ENCODE measurements around the gene RUBCN. TPM values are rescaled to one million over a fixed set of nuclear protein-coding genes. Genes with fewer than 3 reads are reported as not detected.

RUBCN gene
- total RNA-seq (10 to 100 TPM; 22.9 to 53.4 (median 36.9) TPM), polyA plus RNA-seq (10 to 100 TPM; 14.9 to 38.5 TPM)
- long read RNA-seq, donor 1, partial matches to known transcripts, result 1 of 8 reads
- long read RNA-seq, donor 1, other reads (novel, unspliced or antisense), result 4 of 8 reads
- long read RNA-seq, donor 2, partial matches to known transcripts, result 7 of 18 reads
- long read RNA-seq, donor 2, other reads (novel, unspliced or antisense), result 10 of 18 reads
- long read RNA-seq, donor 3, partial matches to known transcripts, result 3 of 18 reads
- long read RNA-seq, donor 3, other reads (novel, unspliced or antisense), result 12 of 18 reads

- H3K36me3 ChIP-seq, result peaks cover 0 to 8% (median 0%) of the 10 kb centered on the region in 9 donors
- peaks cover 4 to 34% (median 17%) of the 10 kb centered on the region in 12 donors for H3K4me1 ChIP-seq
- 0 to 1% (median 0%) methylated on average over 31 to 92 of the region's 92 CpGs for WGBS, 4 donors
Observed at GRCh38 chr3:197736491-197737318, at the start of gene RUBCN. Gene RUBCN, minus strand, starts transcription at chr3:197736904. Its CDS starts 185 bp downstream, at chr3:197736719.

GRCh38 chr3:197784019-197784585 lies 47.4 kb upstream of the RUBCN start:
- WGBS, 4 donors, result 94 to 98% (median 96%) methylated on average over 7 of the region's 7 CpGs
- H3K27me3 ChIP-seq, result no peaks in the 10 kb centered on the region
- DNase-seq (no peak), ATAC-seq (no peak)
- H3K4me1 ChIP-seq, result no peaks in the 10 kb centered on the region
- H3K4me3 ChIP-seq, result no peak overlapping the region
- H3K9me3 ChIP-seq, result no peaks in the 10 kb centered on the region
- H3K27ac ChIP-seq, result no peak overlapping the region
- TF ChIP-seq POLR2A (IDR thresholded peaks at IDR 0.05), result no peak
- TF ChIP-seq, protein P1, sequence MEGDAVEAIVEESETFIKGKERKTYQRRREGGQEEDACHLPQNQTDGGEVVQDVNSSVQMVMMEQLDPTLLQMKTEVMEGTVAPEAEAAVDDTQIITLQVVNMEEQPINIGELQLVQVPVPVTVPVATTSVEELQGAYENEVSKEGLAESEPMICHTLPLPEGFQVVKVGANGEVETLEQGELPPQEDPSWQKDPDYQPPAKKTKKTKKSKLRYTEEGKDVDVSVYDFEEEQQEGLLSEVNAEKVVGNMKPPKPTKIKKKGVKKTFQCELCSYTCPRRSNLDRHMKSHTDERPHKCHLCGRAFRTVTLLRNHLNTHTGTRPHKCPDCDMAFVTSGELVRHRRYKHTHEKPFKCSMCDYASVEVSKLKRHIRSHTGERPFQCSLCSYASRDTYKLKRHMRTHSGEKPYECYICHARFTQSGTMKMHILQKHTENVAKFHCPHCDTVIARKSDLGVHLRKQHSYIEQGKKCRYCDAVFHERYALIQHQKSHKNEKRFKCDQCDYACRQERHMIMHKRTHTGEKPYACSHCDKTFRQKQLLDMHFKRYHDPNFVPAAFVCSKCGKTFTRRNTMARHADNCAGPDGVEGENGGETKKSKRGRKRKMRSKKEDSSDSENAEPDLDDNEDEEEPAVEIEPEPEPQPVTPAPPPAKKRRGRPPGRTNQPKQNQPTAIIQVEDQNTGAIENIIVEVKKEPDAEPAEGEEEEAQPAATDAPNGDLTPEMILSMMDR (IDR thresholded peaks at IDR 0.05), result no peak
- intact Hi-C loops (cut with DNase I), result no loop called here
- H3K36me3 ChIP-seq, result peaks cover 0 to 79% (median 65%) of the 10 kb centered on the region in 9 donors

More at GRCh38 chr3:197736491-197737318, at the start of gene RUBCN:
- peak in 1 of 2 donors; percentile 85 for TF ChIP-seq POLR2A (IDR thresholded peaks at IDR 0.05)
- TF ChIP-seq, protein P1 (IDR thresholded peaks at IDR 0.05), result peak in 1 of 12 donors; percentile 16
- intact Hi-C loops (cut with DNase I), result loop anchor here in 2 of 10 donors (1.0 to 2.0 kb wide), 2 partner anchors 24 kb away; no protein-coding TSS in a partner anchor
- Histone ChIP-seq H3K27ac (peak within 1 kb of the TSS; percentile 61 to 94 (median 89)), H3K9me3 (no peaks in the 10 kb centered on the region), H3K4me3 (peak within 1 kb of the TSS; percentile 84 to 99 (median 92)), H3K27me3 (no peaks in the 10 kb centered on the region)
- DNase-seq (peak; percentile 96 to 97 (median 97)), ATAC-seq (peak; percentile 98 to 99 (median 99))

DNA sequence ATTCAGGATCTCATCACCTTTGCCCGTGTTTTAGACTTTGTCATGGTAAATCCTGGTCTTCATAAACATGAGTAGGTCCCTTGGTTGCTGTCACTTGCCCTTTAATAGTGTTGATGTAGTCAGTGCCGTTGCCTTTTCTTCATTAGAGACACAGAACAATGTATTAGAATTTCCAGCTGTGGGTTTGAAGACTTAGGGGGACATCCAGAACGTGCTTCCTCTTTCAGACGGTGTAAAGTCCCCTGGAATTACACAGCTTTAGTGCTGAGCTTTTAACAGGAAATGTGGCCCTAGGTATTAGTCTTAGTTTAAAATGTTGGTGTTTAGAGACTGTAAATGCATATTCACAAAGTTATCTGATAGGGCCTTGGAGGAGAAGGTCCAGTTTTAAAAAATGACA lies 45.5 kb upstream of the RUBCN start:
- H3K36me3 ChIP-seq, result peaks cover 0 to 94% (median 75%) of the 10 kb centered on the region in 9 donors

More for the DNA sequence above, 45.5 kb upstream of the RUBCN start:
- DNase-seq, result no peak
- H3K27ac ChIP-seq, result no peak overlapping the region
- H3K4me3 ChIP-seq, result no peak overlapping the region
- no peaks in the 10 kb centered on the region for H3K27me3 ChIP-seq
- TF ChIP-seq POLR2A (IDR thresholded peaks at IDR 0.05), result no peak
- TF ChIP-seq, protein P1 (IDR thresholded peaks at IDR 0.05), result no peak
- intact Hi-C loops (cut with DNase I), result no loop called here
- WGBS, 4 donors, result 69 to 88% (median 79%) methylated on average over 4 of the region's 4 CpGs
- H3K9me3 ChIP-seq, result no peaks in the 10 kb centered on the region
- ATAC-seq, result no peak
- H3K4me1 ChIP-seq, result no peaks in the 10 kb centered on the region

Measured in heart left ventricle (tissue), 16 donors.